K562 treated with DMSO at 1 percent for 4 hours (cell line): Measurements from ENCODE around the gene MAPKBP1. TPM values are rescaled to one million over a fixed set of nuclear protein-coding genes. Genes with fewer than 3 reads are reported as not detected.

ENCODE experiments used
- total RNA-seq: library from RNA; unstranded; fragments of 300-600 nt; gene quantifications from 2 replicates; pipeline ENCODE4 v1.2.3, GENCODE V29; 2022; ENCODE audit not compliant: insufficient read depth

MAPKBP1 gene
- total RNA-seq, result 4.6 and 7.0 TPM in 2 replicates

GRCh38 chr15:41774062-41774881, at the start of gene MAPKBP1:
MAPKBP1 (plus strand) TSS chr15:41774484; CDS start chr15:41775276, 792 bp downstream.

GRCh38 chr15:41827880-41828806, 53.9 kb downstream of the MAPKBP1 start, which contains the start of gene JMJD7:
JMJD7 (plus strand) TSS chr15:41828092; CDS start chr15:41828125, 33 bp downstream.

DNA sequence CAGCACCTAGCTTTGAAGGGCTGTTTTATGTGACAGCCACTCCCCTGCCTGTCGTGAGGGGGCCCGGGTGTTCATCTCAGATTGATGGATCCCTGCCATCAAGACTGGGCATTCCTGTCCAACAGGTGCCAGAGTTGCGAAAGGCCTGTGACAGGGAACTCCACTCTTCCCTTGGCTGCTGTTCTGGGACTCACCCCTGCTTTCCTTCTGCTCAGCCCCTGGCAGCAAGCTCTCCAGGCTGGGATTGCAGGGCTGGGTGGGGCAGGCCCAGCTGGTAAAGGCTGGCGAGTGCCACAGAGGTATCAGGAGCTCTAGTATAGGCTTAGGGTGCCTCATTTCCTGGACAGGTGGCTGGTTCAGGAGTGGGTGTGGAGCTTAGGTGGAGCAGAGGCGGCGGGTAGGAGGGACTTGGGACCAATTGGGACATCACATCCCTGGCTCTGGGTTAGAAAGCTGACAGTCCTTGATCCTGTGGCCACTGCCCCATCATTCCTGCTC, 64.2 kb downstream of the MAPKBP1 start, which contains the start of gene PLA2G4B:
TSS of gene PLA2G4B (plus strand) at position 448 of the 498 bp plus-strand sequence. CDS start 67 bp downstream, outside the sequence.

Other genes with a start within 250 kb of the MAPKBP1 start
- 28.8 and 31.7 TPM in 2 replicates for gene RPAP1, start 230.2 kb upstream of the MAPKBP1 start, total RNA-seq
- gene TYRO3, start 215.3 kb upstream of the MAPKBP1 start, total RNA-seq, result 20.3 and 20.9 TPM in 2 replicates
- gene MGA, start 114.1 kb upstream of the MAPKBP1 start, total RNA-seq, result 4.9 and 6.0 TPM in 2 replicates
- gene JMJD7, start 53.6 kb downstream of the MAPKBP1 start, total RNA-seq, result 7.3 and 8.6 TPM in 2 replicates
- 4.4 and 4.6 TPM in 2 replicates for gene PLA2G4B, start 64.4 kb downstream of the MAPKBP1 start, total RNA-seq
- gene SPTBN5, start 119.6 kb downstream of the MAPKBP1 start, total RNA-seq, result not detected in 2 replicates
- gene EHD4, start 198.1 kb downstream of the MAPKBP1 start, total RNA-seq, result 5.7 and 7.3 TPM in 2 replicates
- gene PLA2G4E, start 246.6 kb downstream of the MAPKBP1 start, total RNA-seq, result not detected in 2 replicates